Muscle of leg (tissue), 9 donors: ENCODE results near the gene LPAR4. TPM values are rescaled to one million over a fixed set of nuclear protein-coding genes. Genes with fewer than 3 reads are reported as not detected.

ENCODE experiments used
- polyA plus RNA-seq, 8 donors: library from polyadenylated mRNA; unstranded; fragments of 120-200 nt; gene quantifications; one replicate each; pipeline versions ENCODE4 v1.2.1 to v1.2.3, GENCODE V29; 2013; ENCODE audit warnings: inconsistent platforms in 1 of 8, low replicate concordance in 1 of 8; ENCODE audit not compliant: insufficient read length in 8 of 8, insufficient read depth in 1 of 8
- total RNA-seq: library from RNA; stranded (reverse); fragments of 120-200 nt; gene quantifications from one replicate; pipeline ENCODE4 v1.2.4, GENCODE V29; 2013

LPAR4 gene
- total and polyA plus RNA-seq, 9 donors = 21.0 to 46.2 (median 39.1) TPM

Other genes starting within 250 kb of the LPAR4 start
- gene RTL3, start 88.4 kb upstream of the LPAR4 start, total RNA-seq = 1.3 TPM
- 1 to 10 TPM in 5 of 8 donors, under 1 TPM in 3; 0.57 to 2.2 (median 1.2) TPM for gene RTL3, start 88.4 kb upstream of the LPAR4 start, polyA plus RNA-seq
- gene P2RY10, start 197.7 kb downstream of the LPAR4 start, total RNA-seq = 0.84 TPM
- under 1 TPM; 0.50 to 0.94 (median 0.74) TPM for gene P2RY10, start 197.7 kb downstream of the LPAR4 start, polyA plus RNA-seq